GM18868 (cell line): Measurements from ENCODE around the gene HOXA9.

Source experiments
- ATAC-seq: cut with Tn5 transposase; IDR thresholded peaks from one replicate; pipeline ENCODE4 v1.9.1; 2021; ENCODE audit warnings: mild to moderate bottlenecking, moderate library complexity; ENCODE audit not compliant: unreplicated experiment

Gene HOXA9

GRCh38 chr7:27144781-27145164 lies 20.6 kb downstream of the HOXA9 start:
- ATAC-seq: no peak

GRCh38 chr7:27143950-27144780 lies 21.2 kb downstream of the HOXA9 start:
- ATAC-seq: no peak

- no peak for ATAC-seq
Measured at GRCh38 chr7:27143023-27143949, 22.1 kb downstream of the HOXA9 start, which contains the start of gene HOXA5. HOXA5 (minus strand) TSS chr7:27143681; CDS start chr7:27143607, 74 bp downstream.

GRCh38 chr7:27142580-27143022 lies 22.7 kb downstream of the HOXA9 start:
- ATAC-seq: no peak

- ATAC-seq: no peak
Measured at GRCh38 chr7:27141923-27142579, 23.3 kb downstream of the HOXA9 start.

GRCh38 chr7:27141137-27141922 lies 24.0 kb downstream of the HOXA9 start:
- ATAC-seq: no peak

- no peak for ATAC-seq
Measured at GRCh38 chr7:27140126-27140857, 25.0 kb downstream of the HOXA9 start.

GRCh38 chr7:27139334-27140125 lies 25.8 kb downstream of the HOXA9 start:
- no peak for ATAC-seq

GRCh38 chr7:27138985-27139333 lies 26.4 kb downstream of the HOXA9 start:
- no peak for ATAC-seq

GRCh38 chr7:27138472-27138871 lies 26.9 kb downstream of the HOXA9 start:
- no peak for ATAC-seq

- ATAC-seq: no peak
Measured at GRCh38 chr7:27137640-27138315, 27.6 kb downstream of the HOXA9 start.

GRCh38 chr7:27134392-27134791 lies 30.9 kb downstream of the HOXA9 start:
- ATAC-seq: peak; percentile 73

- ATAC-seq: no peak
Measured at GRCh38 chr7:27133409-27134231, 31.7 kb downstream of the HOXA9 start.

- ATAC-seq: no peak
Measured at GRCh38 chr7:27132978-27133377, 32.4 kb downstream of the HOXA9 start.

- ATAC-seq: no peak
Measured at GRCh38 chr7:27132214-27132613, 33.1 kb downstream of the HOXA9 start.

GRCh38 chr7:27131390-27131819 lies 33.9 kb downstream of the HOXA9 start:
- ATAC-seq: no peak
